Fibroblast of villous mesenchyme (primary cell): ENCODE results near the gene ANKFN1. TPM values are rescaled to one million over a fixed set of nuclear protein-coding genes. Genes with fewer than 3 reads are reported as not detected.

Experiments used
- DNase-seq: peaks from one replicate; pipeline ENCODE4 v3.0.0-alpha.2; 2010; ENCODE audit warnings: low read depth
- H3K4me3 ChIP-seq: 2 replicates; pipeline ENCODE4 v1.5.1; 2011; ENCODE audit warnings: low read depth, mild to moderate bottlenecking, low read length
- CTCF ChIP-seq: IDR thresholded peaks from 2 replicates; pipeline ENCODE4 v1.5.1; 2012; ENCODE audit warnings: low read depth, mild to moderate bottlenecking, low read length; ENCODE audit not compliant: insufficient read depth
- total RNA-seq: library from RNA; depleted of rRNA; stranded (reverse); fragments of >200 nt; gene quantifications from 2 replicates; pipeline ENCODE4 v1.2.3, GENCODE V29; 2012

Gene ANKFN1
- total RNA-seq, 1 donor: under 0.01 TPM

GRCh38 chr17:56319531-56319930, 166.3 kb downstream of the ANKFN1 start:
- H3K4me3 ChIP-seq: no peak overlapping the region
- peak; percentile 33 for TF ChIP-seq CTCF
- peak; percentile 34 for DNase-seq

GRCh38 chr17:56320443-56320842, 167.2 kb downstream of the ANKFN1 start:
- DNase-seq: no peak
- TF ChIP-seq CTCF: no peak

GRCh38 chr17:56322991-56323390, 169.7 kb downstream of the ANKFN1 start:
- TF ChIP-seq CTCF: no peak
- no peak overlapping the region for H3K4me3 ChIP-seq
- DNase-seq: no peak

More at GRCh38 chr17:56320443-56320842, 167.2 kb downstream of the ANKFN1 start:
- no peak overlapping the region for H3K4me3 ChIP-seq

GRCh38 chr17:56324676-56325075, 171.4 kb downstream of the ANKFN1 start:
- H3K4me3 ChIP-seq: no peak overlapping the region
- TF ChIP-seq CTCF: no peak
- no peak for DNase-seq

- TF ChIP-seq CTCF: no peak
- DNase-seq: no peak
- no peak overlapping the region for H3K4me3 ChIP-seq
Observed at GRCh38 chr17:56325313-56326000, 172.2 kb downstream of the ANKFN1 start.

- TF ChIP-seq CTCF: no peak
- no peak for DNase-seq
- no peak overlapping the region for H3K4me3 ChIP-seq
Observed at GRCh38 chr17:56326001-56326359, 172.7 kb downstream of the ANKFN1 start.

- no peak for DNase-seq
- TF ChIP-seq CTCF: no peak
- H3K4me3 ChIP-seq: no peak overlapping the region
Observed at GRCh38 chr17:56347639-56348038, 194.4 kb downstream of the ANKFN1 start.
